GM18517 (cell line): ENCODE data around the gene STRIT1.
"Not testable (repeated sequence)": the region's sequence is repeated elsewhere in the genome, so short reads cannot be mapped to it uniquely, and the experiment has no call there.

Experiments used
- ATAC-seq: cut with Tn5 transposase; IDR thresholded peaks from one replicate; pipeline ENCODE4 v1.9.1; 2021; ENCODE audit warnings: mild to moderate bottlenecking, moderate library complexity; ENCODE audit not compliant: unreplicated experiment

The STRIT1 gene

DNA sequence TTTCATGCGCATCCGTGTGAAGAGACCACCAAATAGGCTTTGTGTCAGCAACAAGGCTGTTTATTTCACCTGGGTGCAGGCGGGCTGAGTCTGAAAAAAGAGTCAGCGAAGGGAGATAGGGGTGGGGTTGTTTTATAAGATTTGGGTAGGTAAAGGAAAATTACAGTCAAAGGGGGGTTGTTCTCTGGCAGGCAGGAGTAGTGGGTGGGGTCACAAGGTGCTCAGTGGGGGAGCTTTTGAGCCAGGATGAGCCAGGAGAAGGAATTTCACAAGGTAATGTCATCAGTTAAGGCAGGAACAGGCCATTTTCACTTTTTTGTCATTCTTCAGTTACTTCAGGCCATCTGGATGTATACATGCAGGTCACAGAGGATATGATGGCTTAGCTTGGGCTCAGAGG is 19.0 kb downstream of the STRIT1 start:
- not testable (repeated sequence) for ATAC-seq

DNA sequence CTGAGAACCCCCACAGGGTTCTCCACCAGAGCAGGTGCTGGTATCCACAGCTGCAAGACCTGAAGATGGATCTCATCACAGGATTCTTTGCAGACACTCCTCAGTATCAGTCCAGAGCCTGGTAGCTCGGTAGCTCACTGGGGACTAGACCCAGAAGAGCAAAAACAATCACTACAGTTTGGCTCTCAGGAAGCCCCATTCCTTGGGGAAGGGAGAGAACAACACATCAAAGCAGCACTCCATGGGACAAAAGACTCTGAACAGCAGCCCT is 22.2 kb downstream of the STRIT1 start:
- ATAC-seq, result no peak

DNA sequence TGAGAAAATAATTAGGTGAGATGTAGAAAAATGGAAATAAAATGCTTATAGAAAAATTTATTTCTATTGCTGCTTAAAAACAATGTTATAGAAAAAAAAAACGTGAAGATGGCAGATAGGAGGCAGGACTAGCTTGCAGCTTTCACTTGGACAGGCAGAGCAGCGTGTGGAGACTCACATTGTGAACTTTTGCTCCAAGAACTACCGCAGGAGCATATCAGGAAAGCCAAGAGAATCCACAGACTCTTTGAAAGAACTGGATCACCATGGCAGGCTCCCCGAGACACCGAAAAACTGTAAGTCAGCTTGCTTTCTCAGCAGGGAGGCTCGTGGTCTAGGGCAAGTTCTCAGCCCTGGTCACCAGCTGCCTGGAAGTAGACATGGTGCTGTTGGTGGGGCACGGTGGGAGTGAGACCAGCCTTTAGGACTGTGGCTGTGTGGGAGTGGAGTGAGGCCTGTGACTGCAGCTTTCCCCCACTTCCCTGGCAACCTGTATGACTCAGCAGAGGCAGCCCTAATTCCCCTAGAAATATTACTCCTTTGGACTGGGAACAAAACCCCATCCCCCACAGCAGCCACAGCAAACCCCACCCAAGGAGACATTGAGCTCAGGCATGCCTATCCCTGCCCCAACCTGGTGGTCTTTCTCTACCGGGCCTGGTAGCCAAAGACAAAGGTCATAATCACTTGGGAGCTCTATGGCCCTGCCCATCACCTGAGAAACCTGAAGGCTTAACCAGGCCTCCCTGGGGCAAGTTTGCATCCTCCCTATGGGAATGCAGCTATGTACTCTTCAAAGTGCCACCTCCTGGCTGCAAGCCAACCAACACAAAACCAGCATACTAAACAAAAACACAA is 22.8 kb downstream of the STRIT1 start:
- ATAC-seq, result no peak

DNA sequence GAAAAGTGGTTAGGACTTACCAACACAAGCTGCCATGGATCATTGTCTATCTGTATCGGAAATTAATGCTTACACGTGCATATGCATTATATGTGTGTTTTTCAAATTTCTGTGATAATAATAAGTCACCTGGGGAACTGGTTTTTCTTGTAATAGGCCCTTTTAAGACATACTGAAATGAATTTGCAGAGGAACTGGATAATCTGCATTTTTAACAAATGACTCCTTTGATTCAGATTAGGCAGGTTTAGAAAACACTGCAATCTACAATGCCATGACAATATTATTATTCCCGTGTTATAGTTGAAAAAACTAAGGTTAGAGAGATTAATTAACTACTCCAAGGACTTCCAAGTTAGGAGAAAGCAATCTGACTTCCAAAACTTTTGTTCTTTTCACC is 23.4 kb downstream of the STRIT1 start:
- ATAC-seq, result no peak

DNA sequence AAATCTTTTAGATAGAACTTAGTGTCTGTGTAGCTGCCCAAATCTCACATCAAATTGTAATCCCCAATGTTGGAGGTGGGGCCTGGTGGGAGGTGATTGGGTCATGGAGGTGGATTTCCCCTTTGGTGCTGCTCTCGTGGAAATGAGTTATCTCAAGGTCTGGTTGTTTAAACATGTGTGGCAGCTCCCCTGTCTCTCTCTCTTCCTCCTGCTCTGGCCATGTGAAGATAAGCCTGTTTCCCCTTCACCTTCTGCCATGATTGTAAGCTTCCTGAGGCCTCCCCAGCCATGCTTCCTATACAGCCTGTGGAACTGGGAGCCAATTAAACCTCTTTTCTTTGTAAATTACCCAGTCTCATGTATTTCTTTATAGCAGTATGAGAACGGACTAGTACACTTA is 30.6 kb downstream of the STRIT1 start:
- not testable (repeated sequence) for ATAC-seq

DNA sequence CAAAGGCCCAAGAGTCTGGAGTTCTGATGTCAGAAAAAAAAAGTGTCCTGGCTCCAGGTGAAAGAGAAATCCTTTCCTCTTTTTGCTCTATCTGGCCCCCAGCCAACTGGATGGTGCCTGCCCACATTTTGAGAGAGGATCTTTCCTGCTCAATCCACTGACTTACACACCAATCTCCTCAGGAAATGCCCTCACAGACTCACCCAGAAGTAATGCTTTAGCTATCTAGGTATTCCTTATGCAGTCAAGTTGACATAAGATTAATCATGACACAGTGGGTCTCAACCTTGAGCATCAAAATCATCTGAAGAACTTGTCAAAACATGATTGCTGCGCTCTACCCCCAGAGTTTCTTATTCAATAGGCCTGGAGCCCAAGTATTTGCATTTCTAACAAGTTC is 31.2 kb downstream of the STRIT1 start:
- no peak for ATAC-seq

DNA sequence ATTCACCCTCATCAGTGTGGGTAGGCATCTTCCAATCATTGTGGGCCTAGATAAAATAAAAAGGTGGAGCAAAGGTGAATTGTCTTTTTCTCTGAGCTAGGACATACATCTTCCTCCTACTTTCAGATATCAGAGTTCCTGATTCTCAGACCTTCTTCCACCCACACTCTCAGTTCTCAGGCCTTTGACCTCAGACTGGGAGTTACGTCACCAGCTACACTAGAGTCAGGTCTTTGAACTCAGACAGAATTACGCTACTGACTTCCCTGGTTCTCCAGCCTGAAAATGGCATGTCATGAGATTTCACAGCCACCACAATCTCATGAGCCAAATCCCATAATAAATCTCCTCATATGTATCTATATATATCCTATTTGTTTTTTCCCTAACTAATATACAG is 39.0 kb downstream of the STRIT1 start:
- no peak for ATAC-seq

DNA sequence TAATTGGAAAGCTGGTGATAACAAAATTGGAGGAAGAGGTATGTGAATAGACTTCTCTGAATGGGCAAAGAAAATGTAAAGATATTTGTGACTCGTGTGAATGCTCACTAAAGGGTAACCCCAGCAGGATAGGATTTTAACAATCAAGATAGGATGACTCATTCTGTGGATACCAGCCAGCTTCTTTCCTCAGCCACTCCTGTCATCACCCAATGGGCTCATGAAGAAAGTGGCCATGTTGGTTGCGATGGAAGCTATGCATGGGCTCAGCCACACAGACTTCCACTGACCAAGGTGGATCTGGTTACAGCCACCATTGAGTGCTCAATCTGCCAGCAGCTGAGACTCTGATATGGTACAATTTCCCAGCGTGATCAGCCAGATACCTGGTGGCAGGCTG is 40.9 kb downstream of the STRIT1 start:
- no peak for ATAC-seq

DNA sequence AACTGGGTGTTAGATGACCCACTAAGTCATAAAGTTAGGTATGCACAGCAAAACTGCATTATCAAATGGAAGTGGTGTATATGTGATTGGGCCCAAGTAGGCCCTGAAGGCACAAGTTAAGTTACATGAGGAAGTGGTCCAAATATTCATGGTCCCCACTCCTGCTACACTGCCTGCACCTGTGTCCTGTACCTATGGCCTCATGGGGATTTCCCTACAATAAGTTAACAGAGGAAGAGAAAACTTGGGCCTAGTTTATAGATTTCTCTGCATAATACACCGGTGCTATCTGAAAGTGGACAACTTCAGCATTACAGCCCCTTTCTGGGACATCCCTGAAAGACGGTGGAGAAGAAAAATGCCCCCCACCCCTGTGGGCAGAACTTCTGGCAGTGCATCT is 41.5 kb downstream of the STRIT1 start:
- ATAC-seq, result no peak

DNA sequence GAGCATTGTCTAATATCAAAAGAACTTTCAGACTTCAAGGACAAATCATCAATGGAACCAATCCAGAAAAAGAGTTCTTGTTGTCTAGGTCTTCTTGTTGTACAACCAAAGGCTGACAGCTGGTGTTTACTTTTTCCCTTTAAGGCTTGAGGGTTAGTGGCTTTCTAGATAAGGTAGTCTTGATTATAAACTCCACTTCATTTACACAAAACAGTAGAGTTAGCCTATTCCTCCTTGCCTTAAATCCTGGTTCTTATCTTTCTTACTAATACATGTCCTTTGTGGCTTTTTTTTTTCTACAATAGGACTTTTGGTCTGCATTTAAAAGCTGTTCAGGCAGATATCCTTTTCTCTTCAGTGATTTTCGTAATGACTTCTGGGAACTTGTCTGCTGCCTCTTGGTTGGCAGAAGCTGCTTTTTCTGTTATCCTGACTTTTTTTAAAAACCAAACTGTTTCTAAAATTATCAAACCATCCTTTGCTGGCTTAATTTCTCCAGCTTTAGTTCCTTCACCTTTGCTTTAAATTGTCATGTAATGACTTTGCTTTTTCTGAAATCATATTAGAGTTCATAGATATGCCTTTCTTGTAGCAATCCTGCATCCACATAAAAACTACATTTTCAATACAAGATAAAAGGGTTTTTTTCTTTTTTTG is 44.8 kb downstream of the STRIT1 start:
- no peak for ATAC-seq

DNA sequence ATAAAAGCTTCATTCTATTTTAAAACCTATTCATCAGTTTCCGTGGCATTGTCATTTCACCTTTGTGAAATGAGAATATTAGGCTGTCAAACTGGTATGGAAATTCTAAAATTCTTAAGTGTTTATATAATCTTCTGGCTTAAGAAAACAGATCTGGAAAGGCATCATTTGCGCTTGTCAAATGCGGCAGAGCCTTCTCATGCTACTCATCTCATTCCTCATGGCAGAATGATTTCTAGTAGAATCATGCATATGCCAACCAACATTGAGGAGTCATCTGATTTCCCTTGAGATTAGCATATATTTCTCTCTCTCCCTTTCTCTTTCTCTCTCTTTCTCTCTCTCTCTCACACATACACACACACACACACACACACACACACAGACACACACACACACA is 48.8 kb downstream of the STRIT1 start:
- ATAC-seq, result no peak

DNA sequence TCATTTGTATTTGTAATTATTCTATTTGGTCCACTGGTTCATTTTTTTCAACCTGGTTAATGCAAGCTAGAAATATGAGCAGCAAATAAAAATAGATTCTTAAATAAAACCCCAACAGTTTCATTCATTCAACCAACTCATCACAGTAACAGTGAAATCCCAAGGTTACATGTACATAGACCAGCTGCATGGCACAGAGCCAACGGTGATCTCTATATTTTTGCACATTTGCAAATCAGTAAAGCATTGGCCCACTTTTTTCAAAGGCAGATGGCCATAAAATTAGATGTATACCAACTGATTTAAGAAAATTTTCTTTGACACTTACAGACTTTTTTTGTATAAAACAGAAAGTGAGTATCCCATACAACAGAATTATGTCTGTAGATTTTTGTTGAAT is 49.3 kb downstream of the STRIT1 start:
- no peak for ATAC-seq

DNA sequence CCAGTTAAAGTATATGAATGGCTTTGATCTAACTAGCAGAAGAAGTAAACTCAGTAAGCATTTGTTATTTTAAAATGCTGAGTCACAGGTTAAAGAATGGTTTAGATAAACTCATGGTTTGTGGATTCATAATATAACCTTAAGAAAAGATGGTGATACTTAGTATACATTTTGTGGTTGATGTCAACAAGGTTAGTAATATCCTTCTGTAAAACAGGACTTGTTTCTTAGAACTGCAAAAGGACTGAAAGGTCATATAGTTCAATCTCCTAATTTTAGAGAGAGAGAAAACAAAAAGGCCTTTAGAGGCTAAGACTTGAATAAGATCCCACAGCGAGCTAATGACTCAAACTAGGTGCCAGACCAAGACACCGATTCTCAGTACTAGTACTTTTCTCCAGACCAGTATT is 50.0 kb downstream of the STRIT1 start:
- ATAC-seq, result no peak

DNA sequence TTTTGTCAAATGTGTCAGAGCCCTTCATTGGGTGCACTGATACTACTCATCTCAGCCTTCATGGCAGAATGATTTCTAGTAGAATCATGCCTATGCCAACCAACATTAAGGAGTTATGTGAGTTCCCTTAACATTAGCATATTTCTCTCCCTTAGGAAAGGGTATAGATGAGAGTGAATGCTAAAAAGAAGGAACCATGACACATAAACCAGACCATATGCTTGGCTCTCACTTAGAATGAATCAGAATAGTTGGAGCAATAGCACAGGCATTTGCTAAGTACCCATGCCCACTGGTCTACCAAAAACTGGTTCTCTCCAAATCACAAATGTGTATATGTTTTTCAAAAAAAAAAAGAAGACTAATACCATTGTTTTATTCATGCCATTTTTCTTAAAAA is 51.1 kb downstream of the STRIT1 start:
- ATAC-seq, result no peak

DNA sequence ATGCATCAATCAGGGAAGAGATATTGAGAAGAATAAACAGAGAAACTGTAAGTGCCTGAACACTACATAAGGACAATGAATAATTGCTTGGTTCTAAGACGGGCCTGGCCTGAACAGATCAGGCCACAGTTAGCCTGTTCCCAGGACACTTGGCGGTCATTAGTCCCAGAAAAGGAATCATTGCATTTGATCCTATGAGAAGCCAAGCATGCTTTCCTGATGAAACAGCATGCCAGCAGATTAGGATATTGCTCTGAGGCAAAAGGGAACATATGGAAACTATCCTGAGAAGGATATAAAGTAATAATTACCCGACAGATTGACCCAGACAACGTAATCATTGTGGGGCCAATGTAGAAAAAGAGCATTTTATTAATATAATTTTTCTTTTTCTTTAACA is 51.9 kb downstream of the STRIT1 start:
- no peak for ATAC-seq
